Testis (tissue), 2 donors: ENCODE measurements around the gene NOVA1.

Experiments used
- POLR2A ChIP-seq: fragments of 450-650 bp; IDR thresholded peaks from one replicate; pipeline ENCODE4 v1.6.1; 2017; ENCODE audit warnings: antibody characterized with exemption, mild to moderate bottlenecking, moderate library complexity
- TF ChIP-seq, protein P1 (sequence below), 3 experiments: fragments of 450-650 bp in 2 of 3; fragments of 200-600 bp in 1 of 3; sonication (generic) in 1 of 3; IDR thresholded peaks; one replicate each; pipeline ENCODE4 v1.5.1; 2016 to 2019; ENCODE audit warnings: antibody characterized with exemption in 3 of 3, mild to moderate bottlenecking in 2 of 3, moderate library complexity in 1 of 3

DNA sequence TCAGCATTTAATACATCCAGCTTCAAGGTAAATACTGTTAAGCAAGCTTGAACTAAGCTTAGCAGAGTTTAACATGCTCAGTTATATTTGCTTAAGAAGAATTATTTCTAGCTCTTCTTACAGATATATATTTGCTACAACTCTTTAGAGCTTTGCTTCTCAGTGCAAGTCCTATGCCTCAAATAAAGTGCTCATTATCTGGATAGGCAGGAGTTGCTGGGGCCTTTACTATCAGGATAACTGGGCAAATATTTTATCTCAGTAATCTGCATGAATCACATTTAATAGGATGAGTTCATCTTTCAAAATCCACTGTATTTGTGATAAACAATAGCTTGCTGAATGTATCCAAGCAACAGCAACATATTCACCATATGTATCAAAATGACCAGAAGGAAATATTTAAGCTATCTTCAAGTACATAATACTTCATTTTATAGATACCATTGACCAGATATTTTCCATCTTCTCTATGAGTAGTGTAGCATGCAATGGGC, 187.6 kb downstream of the NOVA1 start:
- TF ChIP-seq, protein P1, sequence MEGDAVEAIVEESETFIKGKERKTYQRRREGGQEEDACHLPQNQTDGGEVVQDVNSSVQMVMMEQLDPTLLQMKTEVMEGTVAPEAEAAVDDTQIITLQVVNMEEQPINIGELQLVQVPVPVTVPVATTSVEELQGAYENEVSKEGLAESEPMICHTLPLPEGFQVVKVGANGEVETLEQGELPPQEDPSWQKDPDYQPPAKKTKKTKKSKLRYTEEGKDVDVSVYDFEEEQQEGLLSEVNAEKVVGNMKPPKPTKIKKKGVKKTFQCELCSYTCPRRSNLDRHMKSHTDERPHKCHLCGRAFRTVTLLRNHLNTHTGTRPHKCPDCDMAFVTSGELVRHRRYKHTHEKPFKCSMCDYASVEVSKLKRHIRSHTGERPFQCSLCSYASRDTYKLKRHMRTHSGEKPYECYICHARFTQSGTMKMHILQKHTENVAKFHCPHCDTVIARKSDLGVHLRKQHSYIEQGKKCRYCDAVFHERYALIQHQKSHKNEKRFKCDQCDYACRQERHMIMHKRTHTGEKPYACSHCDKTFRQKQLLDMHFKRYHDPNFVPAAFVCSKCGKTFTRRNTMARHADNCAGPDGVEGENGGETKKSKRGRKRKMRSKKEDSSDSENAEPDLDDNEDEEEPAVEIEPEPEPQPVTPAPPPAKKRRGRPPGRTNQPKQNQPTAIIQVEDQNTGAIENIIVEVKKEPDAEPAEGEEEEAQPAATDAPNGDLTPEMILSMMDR (IDR thresholded peaks at IDR 0.05): no peak
- no peak for TF ChIP-seq POLR2A
